Right kidney (tissue), 9 donors: Measurements from ENCODE around the gene CABYR.

Experiments
- DNase-seq: peaks from one replicate; pipeline ENCODE4 v3.0.0-alpha.2; 2016
- long read RNA-seq, 8 donors: transcript quantifications; one replicate each; lab custom pipeline, GENCODE V29; 2026

Gene CABYR
- long read RNA-seq, donor 1, result 0 reads
- long read RNA-seq, donor 2, result 0 reads
- long read RNA-seq, donor 3, partial matches to known transcripts, result 5 of 6 reads
- long read RNA-seq, donor 3, other reads (novel, unspliced or antisense), result 0 of 6 reads
- long read RNA-seq, donor 4, partial matches to known transcripts, result 0 of 2 reads
- long read RNA-seq, donor 4, other reads (novel, unspliced or antisense), result 0 of 2 reads
- long read RNA-seq, donor 5, result 0 reads
- long read RNA-seq, donor 6, result 0 reads
- long read RNA-seq, donor 7, result 0 reads
- long read RNA-seq, donor 8, partial matches to known transcripts, result 19 of 19 reads
- long read RNA-seq, donor 8, other reads (novel, unspliced or antisense), result 0 of 19 reads

- DNase-seq, result peak; percentile 77
Observed at GRCh38 chr18:24138789-24139616, at the start of gene CABYR. TSS of gene CABYR (plus strand) at chr18:24139062. CDS start at chr18:24143115, 4,053 bp downstream.

GRCh38 chr18:24089076-24089475 is 49.8 kb upstream of the CABYR start:
- no peak for DNase-seq

DNA sequence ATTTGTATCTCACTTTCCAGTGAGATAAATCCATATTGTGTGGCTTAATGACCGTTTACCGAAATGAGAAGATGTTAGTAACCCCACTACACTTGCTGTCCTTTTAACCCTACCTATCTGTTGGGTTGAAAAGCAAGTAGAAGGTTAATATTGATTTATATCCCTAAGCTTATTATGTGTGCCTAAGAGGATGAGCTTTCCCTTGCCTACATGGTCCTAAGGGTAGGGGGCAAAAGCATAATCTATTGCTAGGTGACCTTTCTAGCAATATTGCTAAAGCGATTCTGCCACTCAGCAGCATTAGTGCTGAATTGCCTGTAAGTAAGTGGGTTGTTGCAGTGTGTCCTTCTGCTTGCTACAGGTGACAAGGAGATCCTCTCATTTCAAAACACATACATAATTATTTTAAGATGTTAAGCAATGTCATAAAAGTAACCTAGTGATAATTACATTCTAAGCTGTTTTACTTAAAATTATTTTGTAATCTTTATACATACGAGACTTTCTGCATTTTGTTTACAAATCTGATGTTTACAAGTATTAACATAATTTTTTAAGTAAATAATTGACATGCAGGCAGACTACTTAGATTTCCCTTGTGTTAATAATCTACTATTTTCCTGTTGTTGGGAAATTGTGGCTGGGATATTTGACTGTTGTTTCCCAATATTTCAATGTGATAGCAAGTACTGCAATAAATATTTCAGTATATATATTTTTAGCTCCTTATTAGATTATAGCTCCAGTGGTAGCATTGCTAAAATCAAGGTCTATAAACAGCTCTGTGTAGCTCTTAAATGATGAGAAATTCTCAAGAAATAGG is 49.1 kb upstream of the CABYR start:
- no peak for DNase-seq

GRCh38 chr18:24090876-24091275 is 48.0 kb upstream of the CABYR start:
- DNase-seq, result no peak

DNA sequence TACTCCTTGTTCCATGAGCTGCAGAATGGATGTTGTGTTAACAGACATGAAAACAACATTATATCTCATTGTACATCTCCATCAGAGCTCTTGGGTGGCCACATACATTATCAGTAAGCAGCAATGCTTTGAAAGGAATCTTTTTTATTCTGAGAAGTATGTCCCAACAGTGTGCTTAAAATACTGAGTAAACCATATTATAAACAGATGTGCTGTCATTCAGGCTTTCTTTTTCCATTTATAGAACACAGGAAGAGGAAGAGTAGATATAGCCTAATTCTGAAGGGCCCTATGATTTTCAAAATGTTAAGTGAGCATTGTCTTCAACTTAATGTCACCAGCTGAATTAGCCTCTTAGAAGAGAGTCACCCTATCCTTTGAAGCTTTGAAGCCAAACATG is 44.3 kb upstream of the CABYR start:
- no peak for DNase-seq

- no peak for DNase-seq
Observed at GRCh38 chr18:24095976-24096375, 42.9 kb upstream of the CABYR start.

- no peak for DNase-seq
Observed at GRCh38 chr18:24103320-24104021, 35.4 kb upstream of the CABYR start.

DNA sequence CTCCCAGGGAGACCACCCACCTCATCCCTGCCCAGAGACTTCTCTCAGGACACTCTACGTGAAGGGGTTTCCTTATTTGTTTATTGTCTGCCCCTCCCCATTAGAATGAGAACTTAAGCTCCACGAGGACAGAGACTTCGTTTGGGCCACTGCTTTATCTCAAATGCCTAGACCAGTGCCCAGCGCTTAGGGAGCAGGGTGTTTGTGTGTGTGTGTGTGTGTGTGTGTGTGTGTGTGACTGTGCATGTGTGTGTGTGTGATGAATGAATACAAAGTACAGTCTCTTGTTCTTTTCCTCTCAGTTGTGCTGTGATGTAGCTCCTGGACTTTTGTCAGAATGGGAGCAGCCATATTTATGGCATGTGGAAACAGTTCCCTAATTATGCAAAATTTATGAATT is 34.4 kb upstream of the CABYR start:
- DNase-seq, result no peak

DNA sequence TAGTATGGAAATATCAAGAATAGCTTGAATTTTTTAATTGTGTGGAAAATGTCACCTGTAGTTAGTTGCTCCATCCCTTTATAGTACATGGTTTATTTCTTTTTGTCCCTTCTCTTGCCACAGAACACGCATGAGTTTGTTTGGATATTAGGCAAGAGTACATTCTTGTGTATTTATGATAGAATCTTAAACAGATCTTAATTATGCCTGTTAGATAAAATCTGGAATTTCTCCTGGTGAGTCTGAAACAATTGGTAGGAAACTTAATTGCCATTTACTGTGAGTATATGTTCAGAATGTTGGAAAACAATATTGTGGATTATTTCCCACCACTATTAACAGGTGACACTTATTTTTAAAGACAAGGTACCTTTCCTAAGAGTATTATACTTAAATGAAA is 30.2 kb upstream of the CABYR start:
- DNase-seq, result no peak

- DNase-seq, result no peak
Observed at GRCh38 chr18:24111936-24112335, 26.9 kb upstream of the CABYR start.

DNA sequence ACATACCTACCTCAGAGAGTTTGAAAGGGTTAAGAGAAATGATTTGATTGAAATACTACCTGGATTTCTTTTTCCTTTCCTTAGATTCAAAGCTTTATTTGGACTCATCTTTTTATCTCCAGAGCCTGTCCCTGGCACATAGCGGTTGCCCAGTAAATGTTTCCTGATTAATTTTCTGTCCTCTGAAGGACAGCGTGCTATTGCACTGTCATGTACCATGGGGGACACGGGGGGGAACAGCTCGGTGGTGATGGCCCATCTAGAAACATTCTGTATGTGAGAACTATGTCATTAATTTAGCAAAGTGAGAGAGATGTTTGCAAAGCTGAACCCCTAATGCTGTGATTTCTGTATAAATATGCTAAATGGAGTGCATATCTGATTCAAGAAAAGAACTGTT is 26.4 kb upstream of the CABYR start:
- no peak for DNase-seq

DNA sequence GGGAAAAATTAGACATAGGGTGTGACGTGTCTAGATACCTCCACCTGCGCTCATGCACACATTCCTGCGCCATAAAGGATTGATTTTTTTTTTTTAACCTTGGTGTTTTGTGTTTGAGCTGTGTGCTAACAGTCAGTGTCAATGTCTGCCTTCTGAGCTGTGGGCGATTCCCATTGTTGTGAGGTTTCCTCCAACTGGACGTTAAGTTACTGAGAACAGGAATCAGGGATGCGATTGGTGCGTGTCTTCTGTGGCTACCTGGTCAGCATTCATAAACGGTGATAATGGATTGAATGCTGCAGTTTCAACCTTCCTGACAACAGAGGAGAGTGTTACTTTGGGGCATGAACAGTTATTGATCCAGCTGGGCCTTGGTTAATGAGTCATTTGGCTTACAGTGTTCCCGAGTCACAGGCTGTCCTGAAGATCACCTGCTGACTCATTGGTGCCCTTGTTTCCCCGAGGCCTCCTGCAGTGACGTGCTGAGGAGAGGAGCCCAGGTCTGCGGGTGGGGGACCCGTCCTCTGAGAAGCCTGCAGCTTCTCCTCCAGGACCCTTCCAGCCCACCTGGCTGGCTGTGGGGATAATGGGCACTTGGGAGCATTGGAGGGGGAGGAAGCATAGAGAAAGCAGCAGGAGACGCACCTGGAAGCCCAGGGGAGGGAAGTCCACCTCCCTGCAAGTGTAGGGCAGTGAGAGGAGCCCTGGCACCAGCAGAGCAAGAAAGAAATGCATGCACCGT is 25.8 kb upstream of the CABYR start:
- DNase-seq, result no peak

DNA sequence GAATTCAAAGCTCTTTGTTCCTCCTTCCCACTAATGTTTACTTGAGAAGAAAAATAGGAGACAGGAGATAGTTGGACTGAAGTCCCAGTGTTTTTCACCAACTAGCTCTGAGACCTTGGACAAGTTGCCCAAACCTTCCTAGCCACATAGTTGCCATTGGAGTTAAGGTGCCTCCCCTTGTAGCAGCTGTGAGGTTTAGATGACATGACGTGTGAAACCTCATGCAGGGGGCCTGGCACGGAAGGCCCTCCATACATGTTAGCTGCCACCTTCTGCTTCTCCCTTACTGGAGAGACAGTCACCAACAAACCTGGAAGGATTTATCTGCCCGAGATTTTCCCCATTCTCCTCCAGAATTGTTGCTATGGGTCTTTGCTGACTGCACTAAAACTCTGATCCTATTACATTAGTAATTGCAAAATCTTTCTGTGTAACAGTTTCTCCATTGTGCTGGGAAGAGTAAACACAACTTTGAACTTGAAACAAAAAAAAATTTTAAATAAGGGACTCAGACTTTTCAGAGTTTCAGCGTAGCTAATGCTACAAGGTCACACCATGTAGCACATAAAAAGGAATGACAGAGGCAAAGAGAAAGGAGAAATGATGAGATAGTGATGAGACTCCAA is 23.8 kb upstream of the CABYR start:
- DNase-seq, result no peak

DNA sequence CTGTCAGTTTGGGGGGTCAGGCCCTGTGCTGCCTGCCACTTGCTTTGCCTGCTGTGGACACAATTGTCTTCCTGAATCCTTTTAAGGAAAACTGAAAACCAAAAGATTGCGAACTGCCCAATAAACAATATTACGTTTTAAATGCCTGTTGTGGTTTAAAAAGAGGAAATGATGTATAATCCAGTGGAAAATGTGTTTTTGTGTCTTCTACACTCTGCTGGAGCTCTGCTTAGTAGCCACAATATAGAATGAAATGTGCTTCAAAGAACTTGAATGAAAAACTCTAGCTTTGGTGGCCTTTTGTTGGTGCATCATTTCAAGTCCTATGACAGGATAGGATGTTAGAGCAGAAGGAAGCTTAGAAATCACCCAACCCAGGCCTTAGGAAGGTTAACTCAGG is 23.2 kb upstream of the CABYR start:
- DNase-seq, result no peak

DNA sequence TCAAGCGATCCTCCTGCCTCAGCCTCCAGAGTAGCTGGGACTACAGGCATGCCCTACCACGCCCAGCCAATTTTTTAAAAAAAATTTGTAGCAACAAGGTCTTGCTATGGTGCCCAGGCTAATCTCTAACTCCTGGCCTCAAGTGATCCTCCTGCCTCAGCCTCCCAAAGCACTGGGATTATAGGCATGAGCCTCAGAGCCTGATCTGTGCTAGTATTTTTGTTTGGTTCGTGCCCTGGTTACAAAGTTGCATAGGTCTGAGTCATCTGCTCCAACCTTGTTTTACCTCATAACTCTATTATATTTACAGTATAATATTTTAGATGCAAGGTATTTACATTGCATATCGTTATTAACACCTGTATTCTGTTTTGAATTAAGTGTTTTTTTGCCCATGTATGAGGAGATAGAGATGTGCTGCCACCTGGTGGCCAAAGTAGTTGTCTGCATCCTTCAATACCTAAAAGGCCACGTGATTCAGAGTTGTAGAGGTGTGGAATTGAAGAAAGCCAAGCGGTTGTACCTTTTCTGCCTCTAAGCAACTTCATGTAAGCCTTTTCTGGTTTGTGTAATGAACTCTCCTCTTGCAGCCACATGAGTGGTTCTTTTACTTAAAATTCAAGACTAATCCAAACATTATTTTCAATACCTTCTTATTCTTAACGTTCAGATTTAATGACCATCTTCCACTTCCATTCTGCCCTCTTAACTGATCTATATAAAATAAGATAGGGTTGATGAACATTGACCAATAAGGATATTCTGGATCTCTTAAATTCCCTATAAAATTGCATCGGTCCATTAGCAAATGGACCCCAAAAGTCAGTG is 19.9 kb upstream of the CABYR start:
- DNase-seq, result peak; percentile 31

- DNase-seq, result no peak
Observed at GRCh38 chr18:24120676-24121075, 18.2 kb upstream of the CABYR start.

- DNase-seq, result no peak
Observed at GRCh38 chr18:24121625-24122024, 17.2 kb upstream of the CABYR start.

DNA sequence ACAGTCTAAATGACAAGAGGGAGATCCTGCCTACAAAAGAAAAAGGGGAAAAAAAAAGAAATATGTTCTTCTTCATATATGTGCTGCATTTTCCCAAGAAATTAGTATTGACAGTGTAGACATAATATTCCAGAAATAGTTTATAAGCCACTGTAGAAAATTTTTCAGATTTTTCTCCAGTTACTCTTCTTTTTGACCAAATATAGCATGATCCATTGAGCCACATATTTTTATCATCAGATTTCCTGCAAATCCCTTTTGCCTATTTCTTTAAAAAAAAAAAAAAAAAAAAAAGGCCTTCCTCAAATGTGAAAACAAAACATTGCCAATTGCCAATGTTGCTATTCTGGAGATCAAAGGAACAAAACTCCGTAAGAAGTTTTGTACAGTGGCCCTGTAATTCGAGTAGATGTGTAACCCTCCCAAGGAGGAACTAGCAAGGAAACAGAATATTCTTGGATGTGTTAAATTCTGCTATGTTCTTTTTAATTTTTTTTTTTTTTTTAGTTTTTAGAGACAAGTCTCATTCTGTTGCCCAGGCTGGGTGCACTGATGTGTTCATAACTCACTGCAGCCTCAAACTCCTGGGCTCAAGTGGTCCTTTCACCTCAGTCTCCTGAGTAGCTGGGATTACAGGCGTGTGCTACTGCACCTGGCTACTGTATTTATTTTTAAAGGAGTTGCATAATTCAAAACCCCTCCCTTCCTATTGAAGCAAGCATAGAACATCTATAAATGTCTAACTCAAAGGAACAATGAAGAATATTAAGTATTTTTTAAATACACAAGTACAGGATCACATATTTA is 12.5 kb upstream of the CABYR start:
- no peak for DNase-seq

- DNase-seq, result no peak
Observed at GRCh38 chr18:24127735-24128134, 11.1 kb upstream of the CABYR start.
